Fibroblast of gingiva (primary cell): ENCODE results near the gene SMIM35.
"Not testable (repeated sequence)": the region's sequence is repeated elsewhere in the genome, so short reads cannot be mapped to it uniquely, and the experiment has no call there.

Source experiments
- DNase-seq: peaks from one replicate; pipeline ENCODE4 v3.0.0-alpha.2; 2011; ENCODE audit warnings: low read depth

SMIM35 gene

GRCh38 chr11:118080296-118080695 is 6.5 kb downstream of the SMIM35 start:
- no peak for DNase-seq

GRCh38 chr11:118079491-118079890 is 7.3 kb downstream of the SMIM35 start:
- DNase-seq = no peak

- DNase-seq = no peak
These were observed 7.8 kb downstream of the SMIM35 start for GRCh38 chr11:118078911-118079411.

GRCh38 chr11:118076754-118077281 is 9.9 kb downstream of the SMIM35 start, which contains the start of gene TMPRSS4:
Gene TMPRSS4, plus strand, starts transcription at chr11:118077078. Its CDS starts 225 bp downstream, at chr11:118077303.
- no peak for DNase-seq

- DNase-seq = no peak
These were observed 12.0 kb downstream of the SMIM35 start for GRCh38 chr11:118074785-118075184.

GRCh38 chr11:118074091-118074685 is 12.6 kb downstream of the SMIM35 start:
- DNase-seq = no peak

- DNase-seq = no peak
These were observed 13.2 kb downstream of the SMIM35 start for GRCh38 chr11:118073554-118073953.

- DNase-seq = no peak
These were observed 15.2 kb downstream of the SMIM35 start for GRCh38 chr11:118071416-118072030.

GRCh38 chr11:118068945-118069612 is 17.7 kb downstream of the SMIM35 start:
- no peak for DNase-seq

GRCh38 chr11:118068206-118068944 is 18.4 kb downstream of the SMIM35 start:
- DNase-seq = no peak

GRCh38 chr11:118067006-118067405 is 19.8 kb downstream of the SMIM35 start:
- no peak for DNase-seq

GRCh38 chr11:118065384-118065783 is 21.4 kb downstream of the SMIM35 start:
- DNase-seq = no peak

GRCh38 chr11:118064956-118065355 is 21.8 kb downstream of the SMIM35 start:
- no peak for DNase-seq

- DNase-seq = not testable (repeated sequence)
These were observed 24.1 kb downstream of the SMIM35 start for GRCh38 chr11:118062631-118063030.

- DNase-seq = not testable (repeated sequence)
These were observed 24.6 kb downstream of the SMIM35 start for GRCh38 chr11:118062181-118062580.

GRCh38 chr11:118061586-118062125 is 25.1 kb downstream of the SMIM35 start:
- DNase-seq = no peak

GRCh38 chr11:118060869-118061268 is 25.9 kb downstream of the SMIM35 start:
- no peak for DNase-seq

GRCh38 chr11:118060081-118060661 is 26.6 kb downstream of the SMIM35 start:
- no peak for DNase-seq

- DNase-seq = no peak
These were observed 27.4 kb downstream of the SMIM35 start for GRCh38 chr11:118059246-118059940.

GRCh38 chr11:118058311-118059245 is 28.2 kb downstream of the SMIM35 start:
- DNase-seq = no peak
